ENCODE results near the gene CDK2. TPM values are rescaled to one million over a fixed set of nuclear protein-coding genes. Genes with fewer than 3 reads are reported as not detected.
"Not testable (repeated sequence)": the region's sequence is repeated elsewhere in the genome, so short reads cannot be mapped to it uniquely, and the experiment has no call there.

Gene CDK2
- total RNA-seq, 1 experiment from 2014 or later = 23.8 TPM

DNA sequence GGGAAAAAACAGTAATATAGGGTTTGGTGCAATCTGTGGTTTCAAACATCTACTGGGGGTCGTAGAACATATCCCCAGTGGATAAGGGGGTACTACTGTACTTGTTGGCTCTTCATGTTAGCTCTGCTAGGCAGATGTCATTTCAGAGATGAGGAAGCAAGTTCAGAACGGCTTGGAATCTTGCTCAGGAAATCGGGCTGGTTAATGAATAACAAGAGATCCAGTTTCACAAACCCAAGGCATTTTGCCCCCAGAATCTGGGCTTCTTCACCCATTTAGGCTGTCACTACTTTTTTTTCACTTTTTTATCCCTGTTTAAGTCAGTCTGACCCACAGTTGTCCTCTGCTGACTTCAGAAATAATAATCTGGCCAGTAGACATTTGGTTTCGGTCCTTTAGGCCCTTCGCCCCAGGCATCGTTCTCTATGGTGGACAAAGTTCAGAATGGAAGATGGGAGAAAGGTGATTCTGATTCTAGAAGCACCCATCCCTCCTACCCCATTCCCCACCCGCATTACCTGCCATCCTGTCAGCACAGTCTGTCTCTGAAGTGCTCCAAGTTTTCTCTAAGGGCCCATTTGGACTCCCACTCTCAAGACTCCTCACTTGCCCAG, 35.0 kb downstream of the CDK2 start:
- no peaks in the 10 kb centered on the region for H3K9me3 Mint-ChIP-seq (ENCODE audit: unreplicated experiment)
- ChIA-PET CTCF (interaction anchor here (0.6 kb wide), 2 partner anchors 20 to 291 kb away, joined by 3 read pairs; no protein-coding TSS in a partner anchor), POLR2A (no interaction called here)
- BruUV-seq (replicated peaks) = no TSS peak
- peaks cover 10% of the 10 kb centered on the region for H3K36me3 Mint-ChIP-seq (ENCODE audit: insufficient read depth, unreplicated experiment)
- peaks cover 6% of the 10 kb centered on the region for H3K4me1 Mint-ChIP-seq (ENCODE audit: insufficient read depth, unreplicated experiment)
- no peaks in the 10 kb centered on the region for H3K27me3 Mint-ChIP-seq (ENCODE audit: insufficient read depth, unreplicated experiment)
- no peak for DNase-seq (ENCODE audit: unreplicated experiment)
- no peak for TF ChIP-seq CTCF (IDR thresholded peaks at IDR 0.05; ENCODE audit: unreplicated experiment)
- H3K27ac Mint-ChIP-seq (ENCODE audit: low read depth, unreplicated experiment) = no peak overlapping the region
- no peak overlapping the region for H3K4me3 Mint-ChIP-seq (ENCODE audit: unreplicated experiment)
- intact Hi-C loops (cut with micrococcal nuclease) = no loop called here

- H3K9me3 Mint-ChIP-seq (ENCODE audit: unreplicated experiment); H3K27ac Mint-ChIP-seq (ENCODE audit: low read depth, unreplicated experiment); DNase-seq (ENCODE audit: unreplicated experiment); H3K36me3 Mint-ChIP-seq (ENCODE audit: insufficient read depth, unreplicated experiment); BruUV-seq (replicated peaks); intact Hi-C loops (cut with micrococcal nuclease); H3K27me3 Mint-ChIP-seq (ENCODE audit: insufficient read depth, unreplicated experiment); H3K4me3 Mint-ChIP-seq (ENCODE audit: unreplicated experiment); H3K4me1 Mint-ChIP-seq (ENCODE audit: insufficient read depth, unreplicated experiment): not testable (repeated sequence)
- POLR2A ChIA-PET = interaction anchor here (0.5 kb wide), 1 partner anchor 20 kb away, joined by 3 read pairs; no protein-coding TSS in a partner anchor
- CTCF ChIA-PET = interaction anchor here (0.6 to 0.9 kb wide), 4 partner anchors 26 to 111 kb away, joined by 3 to 4 read pairs (median 3); no protein-coding TSS in a partner anchor
Observed at GRCh38 chr12:56003376-56003775, 36.7 kb downstream of the CDK2 start.

DNA sequence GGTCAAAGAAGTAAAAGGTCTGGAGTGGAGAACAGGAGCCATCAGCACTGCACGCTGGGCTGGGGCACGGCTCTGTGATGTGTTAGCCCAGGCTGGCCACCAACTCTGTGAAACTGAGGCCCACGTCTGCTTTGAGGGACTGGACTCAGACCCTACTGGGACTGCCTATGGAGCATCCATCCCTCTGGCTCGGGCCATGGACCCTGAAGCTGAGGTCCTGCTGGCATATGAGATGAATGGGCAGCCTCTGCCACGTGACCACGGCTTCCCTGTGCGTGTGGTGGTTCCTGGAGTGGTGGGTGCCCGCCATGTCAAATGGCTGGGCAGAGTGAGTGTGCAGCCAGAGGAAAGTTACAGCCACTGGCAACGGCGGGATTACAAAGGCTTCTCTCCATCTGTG, 37.6 kb downstream of the CDK2 start:
- intact Hi-C loops (cut with micrococcal nuclease) = no loop called here
- ChIA-PET POLR2A (no interaction called here), CTCF (interaction anchor here (0.5 to 0.9 kb wide), 3 partner anchors 25 to 1789 kb away, joined by 3 to 4 read pairs (median 3); no protein-coding TSS in a partner anchor)
- H3K27ac Mint-ChIP-seq (ENCODE audit: low read depth, unreplicated experiment) = no peak overlapping the region
- peaks cover 10% of the 10 kb centered on the region for H3K36me3 Mint-ChIP-seq (ENCODE audit: insufficient read depth, unreplicated experiment)
- no peak for TF ChIP-seq CTCF (IDR thresholded peaks at IDR 0.05; ENCODE audit: unreplicated experiment)
- H3K4me3 Mint-ChIP-seq (ENCODE audit: unreplicated experiment) = no peak overlapping the region
- no TSS peak for BruUV-seq (replicated peaks)
- no peaks in the 10 kb centered on the region for H3K4me1 Mint-ChIP-seq (ENCODE audit: insufficient read depth, unreplicated experiment)
- no peaks in the 10 kb centered on the region for H3K9me3 Mint-ChIP-seq (ENCODE audit: unreplicated experiment)
- no peak for DNase-seq (ENCODE audit: unreplicated experiment)
- no peaks in the 10 kb centered on the region for H3K27me3 Mint-ChIP-seq (ENCODE audit: insufficient read depth, unreplicated experiment)

DNA sequence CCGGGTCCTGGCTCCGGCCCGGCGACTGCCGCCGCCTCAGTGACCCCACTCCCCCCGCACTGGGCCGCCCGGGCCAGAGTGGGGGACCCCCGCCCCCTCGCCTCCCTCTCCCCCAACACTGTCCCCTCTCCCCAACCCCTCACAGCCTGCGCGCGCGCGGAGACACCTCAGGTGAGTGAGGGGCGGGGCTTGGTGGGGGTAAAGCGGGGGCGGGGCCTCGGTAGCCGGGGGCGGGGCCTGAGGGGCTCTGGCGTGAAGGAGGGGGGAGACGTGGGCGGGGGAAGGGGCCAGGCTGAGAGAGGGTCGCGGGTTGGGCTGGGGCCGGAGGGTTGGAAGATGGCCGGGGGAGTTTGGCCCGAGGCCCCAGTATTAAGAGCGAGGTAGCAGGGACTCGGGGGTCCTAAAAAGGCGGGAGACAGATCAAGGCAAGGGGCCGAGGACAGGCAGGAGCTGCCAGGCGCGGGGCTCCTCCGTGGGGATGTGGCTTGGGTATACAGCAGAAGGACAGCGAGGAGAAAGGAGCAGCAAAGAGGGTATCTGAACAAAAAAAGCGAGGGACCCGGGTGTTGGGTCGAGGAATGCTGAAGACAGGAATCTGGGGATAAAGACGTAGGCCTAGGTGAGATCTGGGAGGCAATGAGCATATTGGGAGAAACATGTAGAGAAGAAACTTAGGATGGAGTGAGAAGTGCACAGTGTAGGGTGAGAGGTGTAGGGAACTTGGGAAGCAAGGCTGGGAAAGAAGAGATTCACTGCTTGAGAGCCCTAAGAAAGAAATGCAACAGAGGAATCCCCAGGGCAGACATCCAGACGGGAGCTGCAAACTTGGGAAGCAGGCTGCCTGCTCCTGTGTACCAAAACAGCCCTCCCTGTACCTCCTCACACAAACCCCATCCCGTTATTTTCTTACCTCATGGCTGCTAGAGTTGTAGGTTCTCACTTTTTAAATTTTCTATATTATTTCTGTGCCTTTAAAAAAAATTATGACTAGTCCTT, 41.2 kb downstream of the CDK2 start:
- DNase-seq (ENCODE audit: unreplicated experiment) = peak; percentile 43

More for the DNA sequence above, 41.2 kb downstream of the CDK2 start:
- CTCF ChIA-PET = interaction anchor here (0.6 to 3.0 kb wide), 6 partner anchors 11 to 1385 kb away, joined by 3 to 19 read pairs (median 6); partner anchors contain the start of gene SUOX
- Mint-ChIP-seq H3K27me3 (ENCODE audit: insufficient read depth, unreplicated experiment) (no peaks in the 10 kb centered on the region), H3K4me1 (ENCODE audit: insufficient read depth, unreplicated experiment) (no peaks in the 10 kb centered on the region), H3K4me3 (ENCODE audit: unreplicated experiment) (peak overlapping the region; percentile 69), H3K9me3 (ENCODE audit: unreplicated experiment) (no peaks in the 10 kb centered on the region), H3K36me3 (ENCODE audit: insufficient read depth, unreplicated experiment) (peaks cover 12% of the 10 kb centered on the region), H3K27ac (ENCODE audit: low read depth, unreplicated experiment) (peak overlapping the region; percentile 60)
- TF ChIP-seq CTCF (IDR thresholded peaks at IDR 0.05; ENCODE audit: unreplicated experiment) = no peak
- intact Hi-C loops (cut with micrococcal nuclease) = no loop called here
- POLR2A ChIA-PET = interaction anchor here (0.7 to 4.9 kb wide), 12 partner anchors 11 to 190 kb away, joined by 3 to 62 read pairs (median 5); partner anchors contain the start of genes ORMDL2, RAB5B, SARNP and SUOX
- BruUV-seq (replicated peaks) = no TSS peak
